GM12892 (cell line): ENCODE measurements around the gene JAKMIP2.

ENCODE experiments used
- POLR2A ChIP-seq: IDR thresholded peaks from 2 replicates; pipeline ENCODE4 v1.6.1; 2011; ENCODE audit warnings: low read depth, low read length, control low read depth
- POLR2AphosphoS5 ChIP-seq: IDR thresholded peaks from 2 replicates; pipeline ENCODE4 v1.6.1; 2011; ENCODE audit warnings: low read depth, low read length, control low read depth
- TAF1 ChIP-seq: IDR thresholded peaks from 2 replicates; pipeline ENCODE4 v1.6.1; 2011; ENCODE audit warnings: low read depth, mild to moderate bottlenecking, control low read depth, low read length, borderline replicate concordance

DNA sequence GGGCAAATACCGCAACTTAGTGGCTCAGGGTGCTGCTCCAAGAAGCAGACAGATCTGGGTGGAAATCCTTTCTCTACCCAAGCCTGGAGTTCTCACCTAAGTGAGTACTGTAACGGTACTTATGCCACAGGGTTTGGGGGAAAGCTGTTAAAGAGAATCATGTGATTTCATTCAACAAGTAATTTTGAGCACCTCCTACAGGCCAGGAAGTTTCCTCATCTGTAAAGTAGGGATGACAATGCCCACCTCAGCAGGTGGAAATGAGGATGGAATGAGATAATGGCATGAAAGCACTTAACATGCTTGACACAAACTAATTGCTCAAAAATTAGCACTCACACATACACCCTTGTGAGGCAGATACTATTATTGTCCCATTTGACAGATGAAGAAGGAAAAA lies 114.1 kb downstream of the JAKMIP2 start:
- TF ChIP-seq POLR2AphosphoS5 (no peak), POLR2A (no peak), TAF1 (no peak)
